Gastrocnemius medialis (tissue), 4 donors: ENCODE results near the gene ESPNL. TPM values are rescaled to one million over a fixed set of nuclear protein-coding genes. Genes with fewer than 3 reads are reported as not detected.

Experiments
- ATAC-seq, 2 donors: fragments of 150-250 bp; one replicate each; pipeline ENCODE4 v1.9.1; 2016
- DNase-seq, 2 donors: peaks; one replicate each; pipeline ENCODE4 v3.0.0-alpha.2; 2019
- H3K27ac ChIP-seq, 4 donors: fragments of 200-600 bp; sonication (generic); 1 replicate in 1 of 4; 2 replicates in 3 of 4; pipeline ENCODE4 v1.5.1; 2016 to 2018; ENCODE audit warnings: mild to moderate bottlenecking in 2 of 4, moderate library complexity in 1 of 4
- H3K27me3 ChIP-seq, 3 donors: fragments of 200-600 bp; sonication (generic) in 2 of 3; 1 replicate in 1 of 3; 2 replicates in 2 of 3; pipeline versions ENCODE4 v1.5.1 to v1.6.0; 2016 to 2019; ENCODE audit warnings: mild to moderate bottlenecking in 1 of 3, moderate library complexity in 1 of 3
- H3K36me3 ChIP-seq, 2 donors: fragments of 200-600 bp; sonication (generic) in 1 of 2; one replicate each; pipeline ENCODE4 v1.5.1; 2017 to 2018
- H3K4me1 ChIP-seq, 2 donors: fragments of 200-600 bp; sonication (generic) in 1 of 2; one replicate each; pipeline ENCODE4 v1.5.1; 2016 to 2017; ENCODE audit warnings: mild to moderate bottlenecking in 2 of 2
- H3K4me3 ChIP-seq, 4 donors: fragments of 200-600 bp; sonication (generic) in 3 of 4; 1 replicate in 1 of 4; 2 replicates in 3 of 4; pipeline ENCODE4 v1.5.1; 2016 to 2019; ENCODE audit warnings: mild to moderate bottlenecking in 2 of 4
- H3K9me3 ChIP-seq, 3 donors: fragments of 200-600 bp; sonication (generic) in 2 of 3; 1 replicate in 1 of 3; 2 replicates in 2 of 3; pipeline ENCODE4 v1.5.1; 2016 to 2019
- CTCF ChIP-seq, 5 experiments: fragments of 450-650 bp in 3 of 5; fragments of 200-600 bp in 2 of 5; sonication (generic) in 2 of 5; IDR thresholded peaks in 4 of 5; conservative IDR thresholded peaks in 1 of 5; 1 replicate in 4 of 5; 2 replicates in 1 of 5; pipeline ENCODE4 v1.5.1; 2016 to 2019; ENCODE audit warnings: antibody characterized with exemption in 5 of 5, mild to moderate bottlenecking in 3 of 5, moderate library complexity in 3 of 5
- POLR2A ChIP-seq, 2 donors: fragments of 450-650 bp; IDR thresholded peaks; one replicate each; pipeline ENCODE4 v1.6.1; 2017; ENCODE audit warnings: antibody characterized with exemption in 2 of 2, mild to moderate bottlenecking in 2 of 2, moderate library complexity in 2 of 2
- in situ Hi-C, 4 donors: fragments of 200-750 bp; cut with MboI; loops; one replicate each; pipeline versions ENCODE4 v1.15.0 to v1.8.0; 2017; ENCODE audit warnings: low sequenced_read_pairs in 4 of 4
- intact Hi-C: fragments of 100-400 bp; cut with DNase I; formaldehyde crosslinking; loops from one replicate; pipeline ENCODE4 v1.15.1; 2023; ENCODE audit warnings: low total_unique reads
- total RNA-seq, 4 donors: library from RNA; depleted of rRNA; stranded (reverse); fragments of >200 nt; gene quantifications; one replicate each; pipeline versions ENCODE4 v1.1.0 to v1.2.3, GENCODE V29; 2016

ESPNL gene
- total RNA-seq, 4 donors from 2014 or later = 0.11 TPM; not detected in 3

GRCh38 chr2:238173692-238174091 lies 73.6 kb downstream of the ESPNL start:
- peaks cover 0 to 10% of the 10 kb centered on the region in 2 donors for H3K4me1 ChIP-seq
- no peak overlapping the region for H3K27ac ChIP-seq
- H3K36me3 ChIP-seq = peaks cover 0 to 69% of the 10 kb centered on the region in 2 donors
- H3K27me3 ChIP-seq = no peaks in the 10 kb centered on the region
- no peak for ATAC-seq
- in situ Hi-C loops = no loop called here
- TF ChIP-seq CTCF (IDR thresholded peaks at IDR 0.05 in 4 of 5, conservative IDR thresholded peaks at IDR 0.05 in 1 of 5) = peak in 1 of 5 experiments; percentile 16
- TF ChIP-seq POLR2A (IDR thresholded peaks at IDR 0.05) = no peak
- DNase-seq = no peak
- intact Hi-C loops = no loop called here
- H3K9me3 ChIP-seq = no peaks in the 10 kb centered on the region
- H3K4me3 ChIP-seq = no peak overlapping the region

DNA sequence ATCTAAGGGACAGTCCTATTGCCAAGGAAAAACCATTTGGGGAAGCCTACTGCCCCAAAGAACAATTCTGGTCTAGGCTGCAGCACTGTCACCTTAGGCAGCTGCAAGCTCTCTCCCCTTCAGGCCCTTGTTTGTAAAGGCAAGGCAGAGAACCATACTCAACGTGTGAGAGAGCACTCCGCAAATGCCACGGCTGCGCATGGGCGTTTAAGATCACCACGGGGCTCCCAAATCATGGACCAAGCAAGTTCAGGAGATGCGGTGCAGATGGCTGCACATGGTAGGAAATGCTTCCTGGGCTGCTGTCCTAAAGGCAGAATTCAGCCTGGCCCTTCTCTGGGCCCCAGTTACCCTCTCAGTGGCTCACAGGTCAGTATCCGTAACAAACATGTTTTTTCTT lies 74.2 kb downstream of the ESPNL start:
- intact Hi-C loops (no loop called here), in situ Hi-C loops (no loop called here)
- Histone ChIP-seq H3K36me3 (peaks cover 0 to 75% of the 10 kb centered on the region in 2 donors), H3K9me3 (no peaks in the 10 kb centered on the region), H3K4me1 (peaks cover 0 to 5% of the 10 kb centered on the region in 2 donors), H3K27ac (no peak overlapping the region), H3K4me3 (no peak overlapping the region), H3K27me3 (no peaks in the 10 kb centered on the region)
- ATAC-seq (no peak), DNase-seq (no peak)
- TF ChIP-seq CTCF (IDR thresholded peaks at IDR 0.05 in 4 of 5, conservative IDR thresholded peaks at IDR 0.05 in 1 of 5) (no peak), POLR2A (IDR thresholded peaks at IDR 0.05) (no peak)

GRCh38 chr2:238174701-238175100 lies 74.6 kb downstream of the ESPNL start:
- Histone ChIP-seq H3K4me1 (peaks cover 0 to 4% of the 10 kb centered on the region in 2 donors), H3K9me3 (no peaks in the 10 kb centered on the region), H3K4me3 (no peak overlapping the region), H3K27me3 (no peaks in the 10 kb centered on the region), H3K36me3 (peaks cover 0 to 78% of the 10 kb centered on the region in 2 donors), H3K27ac (no peak overlapping the region)
- intact Hi-C loops = no loop called here
- ATAC-seq (no peak), DNase-seq (no peak)
- in situ Hi-C loops = no loop called here
- no peak for TF ChIP-seq CTCF (IDR thresholded peaks at IDR 0.05 in 4 of 5, conservative IDR thresholded peaks at IDR 0.05 in 1 of 5)
- no peak for TF ChIP-seq POLR2A (IDR thresholded peaks at IDR 0.05)

DNA sequence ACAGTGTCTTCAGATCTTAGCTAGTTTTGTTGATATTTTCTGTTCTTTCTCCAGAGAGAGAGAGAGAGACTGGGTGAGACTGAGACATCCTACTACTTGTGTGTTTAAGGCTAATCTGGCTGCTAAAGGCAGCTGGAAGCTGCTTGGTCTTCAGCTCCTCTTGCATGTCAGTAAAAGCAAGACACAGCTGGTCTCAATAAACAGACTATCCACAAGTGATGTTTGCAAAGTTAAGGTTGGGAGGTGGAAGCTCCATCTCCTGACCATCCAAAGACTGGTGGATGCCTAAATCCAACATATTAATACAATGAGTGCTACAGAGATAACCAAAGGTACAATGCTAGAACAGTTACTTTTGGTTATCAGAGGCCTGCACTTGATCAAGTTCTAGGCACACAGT lies 76.5 kb downstream of the ESPNL start:
- Histone ChIP-seq H3K27ac (no peak overlapping the region), H3K4me3 (no peak overlapping the region), H3K27me3 (no peaks in the 10 kb centered on the region), H3K4me1 (no peaks in the 10 kb centered on the region), H3K9me3 (no peaks in the 10 kb centered on the region), H3K36me3 (peaks cover 0 to 80% of the 10 kb centered on the region in 2 donors)
- in situ Hi-C loops = no loop called here
- intact Hi-C loops = no loop called here
- TF ChIP-seq POLR2A (IDR thresholded peaks at IDR 0.05) (no peak), CTCF (IDR thresholded peaks at IDR 0.05 in 4 of 5, conservative IDR thresholded peaks at IDR 0.05 in 1 of 5) (no peak)
- ATAC-seq (no peak), DNase-seq (no peak)

- no peak for DNase-seq
- no peak overlapping the region for H3K27ac ChIP-seq
- ATAC-seq = no peak
- no peaks in the 10 kb centered on the region for H3K4me1 ChIP-seq
- in situ Hi-C loops (no loop called here), intact Hi-C loops (no loop called here)
- TF ChIP-seq POLR2A (IDR thresholded peaks at IDR 0.05) = no peak
- TF ChIP-seq CTCF (IDR thresholded peaks at IDR 0.05 in 4 of 5, conservative IDR thresholded peaks at IDR 0.05 in 1 of 5) = no peak
- no peak overlapping the region for H3K4me3 ChIP-seq
- H3K27me3 ChIP-seq = no peaks in the 10 kb centered on the region
- no peaks in the 10 kb centered on the region for H3K9me3 ChIP-seq
- peaks cover 0 to 84% of the 10 kb centered on the region in 2 donors for H3K36me3 ChIP-seq
These were observed 80.4 kb downstream of the ESPNL start for GRCh38 chr2:238180554-238180953.
